Adrenal gland (tissue), 12 donors: ENCODE results near the gene MGMT. TPM values are rescaled to one million over a fixed set of nuclear protein-coding genes. Genes with fewer than 3 reads are reported as not detected.

Experiments
- DNase-seq, 7 donors: peaks; one replicate each; pipeline ENCODE4 v3.0.0-alpha.2; 2019 to 2020
- H3K27ac ChIP-seq, 5 donors: fragments of 200-600 bp; sonication (generic) in 4 of 5; 1 replicate in 3 of 5; 2 replicates in 2 of 5; pipeline versions ENCODE4 v1.5.1 to v1.8.0; 2016 to 2020; ENCODE audit warnings: mild to moderate bottlenecking in 1 of 5
- H3K27me3 ChIP-seq: fragments of 200-600 bp; 2 replicates; pipeline ENCODE4 v1.8.0; 2021
- H3K36me3 ChIP-seq, 2 donors: fragments of 200-600 bp; replicated peaks in 1 of 2; 1 replicate in 1 of 2; 2 replicates in 1 of 2; pipeline versions ENCODE4 v1.5.1 to v1.8.0; 2018 to 2022
- H3K4me1 ChIP-seq, 2 donors: fragments of 200-600 bp; replicated peaks in 1 of 2; 1 replicate in 1 of 2; 2 replicates in 1 of 2; pipeline versions ENCODE4 v1.5.1 to v1.8.0; 2018 to 2021
- H3K4me3 ChIP-seq, 4 donors: fragments of 200-600 bp; sonication (generic) in 3 of 4; one replicate each; pipeline ENCODE4 v1.5.1; 2016 to 2018
- H3K9me3 ChIP-seq, 3 donors: fragments of 200-600 bp; sonication (generic) in 1 of 3; replicated peaks in 1 of 3; 1 replicate in 2 of 3; 2 replicates in 1 of 3; pipeline versions ENCODE4 v1.5.1 to v1.8.0; 2016 to 2021
- CTCF ChIP-seq, 6 experiments: fragments of 450-650 bp in 4 of 6; fragments of 200-600 bp in 2 of 6; sonication (generic) in 1 of 6; IDR thresholded peaks; 1 replicate in 5 of 6; 2 replicates in 1 of 6; pipeline versions ENCODE4 v1.5.1 to v1.8.0; 2016 to 2021; ENCODE audit warnings: antibody characterized with exemption in 6 of 6, mild to moderate bottlenecking in 2 of 6, moderate library complexity in 1 of 6
- POLR2A ChIP-seq, 2 donors: fragments of 450-650 bp; IDR thresholded peaks; one replicate each; pipeline ENCODE4 v1.6.1; 2017; ENCODE audit warnings: antibody characterized with exemption in 2 of 2, mild to moderate bottlenecking in 2 of 2, moderate library complexity in 1 of 2
- WGBS, 4 donors: extraction: QIAGEN DNeasy Blood & Tissue Kit in 2 of 4; methylation state at CpG; one replicate each; pipeline versions ENCODE4 v1.1.5 to v1.1.7; 2013 to 2017; 5-methylcytosine and 5-hydroxymethylcytosine counted together
- intact Hi-C, 2 donors: fragments of 100-400 bp; cut with DNase I; formaldehyde crosslinking; loops; one replicate each; pipeline versions ENCODE4 v1.14.1 to v1.15.0; 2022 to 2023
- polyA plus RNA-seq, 3 donors: library from polyadenylated mRNA; stranded (reverse); fragments of 200-250 nt in 2 of 3; fragments of 350-450 nt in 1 of 3; fragmentation: Illumina TruSeq in 1 of 3; extraction: RNeasy Lipid Tissue Mini Kit (QIAGEN cat#74804) in 1 of 3; gene quantifications; one replicate each; pipeline ENCODE4 v1.2.3, GENCODE V29; 2013 to 2014
- total RNA-seq, 9 donors: library from RNA; depleted of rRNA in 4 of 9; stranded (reverse); fragments of >200 nt in 4 of 9; fragments of 120-200 nt in 1 of 9; fragmentation: NEBNext Ultra II Directional in 1 of 9; extraction: Animal tissue kit (Norgen Biotek cat#: 25700) in 1 of 9; gene quantifications; one replicate each; pipeline versions ENCODE4 v1.1.0 to v1.2.4, GENCODE V29; 2013 to 2023
- donor health status: healthy with polysubstance abuse.
- donor health status: Bipolar disorder and iron deficiency.
- donor health status: DM: yes; HTN: yes; CAD: no.
- donor health status: DM: no; HTN: no; CAD: no.
- donor health status: DM: no; HTN: no; CAD: no.
- donor health status: DM: yes; HTN: yes; CAD: no.

The MGMT gene
- total and polyA plus RNA-seq, 12 donors, result 3.8 to 35.8 (median 21.2) TPM

- DNase-seq, result no peak
- no peaks in the 10 kb centered on the region for H3K9me3 ChIP-seq
- intact Hi-C loops, result no loop called here
- no peaks in the 10 kb centered on the region for H3K36me3 ChIP-seq
- no peak overlapping the region for H3K27ac ChIP-seq
- TF ChIP-seq POLR2A (IDR thresholded peaks at IDR 0.05), result no peak
- TF ChIP-seq CTCF (IDR thresholded peaks at IDR 0.05), result no peak
- H3K4me1 ChIP-seq, result peaks cover 6 to 7% of the 10 kb centered on the region in 2 donors
- H3K27me3 ChIP-seq, result peaks cover 5% of the 10 kb centered on the region
- WGBS, 4 donors, result 85 to 93% (median 88%) methylated on average over 4 to 6 of the region's 6 CpGs
- H3K4me3 ChIP-seq, result no peak overlapping the region
These were observed 4.7 kb upstream of the MGMT start for GRCh38 chr10:129462257-129462795.

- H3K9me3 ChIP-seq, result no peaks in the 10 kb centered on the region
- peaks cover 5% of the 10 kb centered on the region for H3K27me3 ChIP-seq
- H3K4me1 ChIP-seq, result peaks cover 13% of the 10 kb centered on the region in 2 donors
- H3K4me3 ChIP-seq, result no peak overlapping the region
- no peak for DNase-seq
- intact Hi-C loops, result no loop called here
- no peaks in the 10 kb centered on the region for H3K36me3 ChIP-seq
- no peak overlapping the region for H3K27ac ChIP-seq
- no peak for TF ChIP-seq CTCF (IDR thresholded peaks at IDR 0.05)
- TF ChIP-seq POLR2A (IDR thresholded peaks at IDR 0.05), result no peak
- WGBS, 4 donors, result 85 to 96% (median 92%) methylated on average over 8 of the region's 8 CpGs
These were observed 2.8 kb upstream of the MGMT start for GRCh38 chr10:129464251-129464650.

GRCh38 chr10:129465796-129466702 is 992 bp upstream of the MGMT start:
- intact Hi-C loops, result no loop called here
- Histone ChIP-seq H3K4me1 (peaks cover 13% of the 10 kb centered on the region in 2 donors), H3K36me3 (no peaks in the 10 kb centered on the region), H3K27ac (peak overlapping the region in 2 of 5 donors; percentile 75 to 89), H3K4me3 (peak overlapping the region in 3 of 4 donors; percentile 29 to 92 (median 54)), H3K9me3 (no peaks in the 10 kb centered on the region), H3K27me3 (no peaks in the 10 kb centered on the region)
- TF ChIP-seq POLR2A (IDR thresholded peaks at IDR 0.05) (no peak), CTCF (IDR thresholded peaks at IDR 0.05) (no peak)
- DNase-seq, result peak in 1 of 7 donors; percentile 23
- 81 to 95% (median 84%) methylated on average over 8 to 21 of the region's 21 CpGs for WGBS, 4 donors

GRCh38 chr10:129467359-129468064 is 471 bp downstream of the MGMT start:
- H3K36me3 ChIP-seq, result no peaks in the 10 kb centered on the region
- 35 to 79% (median 57%) methylated on average over 8 to 25 of the region's 25 CpGs for whole genome bisulfite sequencing, 4 donors
- intact Hi-C loops, result no loop called here
- H3K4me1 ChIP-seq, result peaks cover 13% of the 10 kb centered on the region in 2 donors
- DNase-seq, result peak in 3 of 7 donors; percentile 31 to 55 (median 37)
- no peaks in the 10 kb centered on the region for H3K27me3 ChIP-seq
- no peaks in the 10 kb centered on the region for H3K9me3 ChIP-seq
- no peak for TF ChIP-seq CTCF (IDR thresholded peaks at IDR 0.05)
- peak in 1 of 2 donors; percentile 6 for TF ChIP-seq POLR2A (IDR thresholded peaks at IDR 0.05)
- H3K4me3 ChIP-seq, result peak overlapping the region; percentile 43 to 92 (median 64)
- peak overlapping the region in 3 of 5 donors; percentile 34 to 89 (median 77) for H3K27ac ChIP-seq
